Measurements from ENCODE around the gene HAPSTR1.
"Not testable (repeated sequence)": the region's sequence is repeated elsewhere in the genome, so short reads cannot be mapped to it uniquely, and the experiment has no call there.

The HAPSTR1 gene, protein sequence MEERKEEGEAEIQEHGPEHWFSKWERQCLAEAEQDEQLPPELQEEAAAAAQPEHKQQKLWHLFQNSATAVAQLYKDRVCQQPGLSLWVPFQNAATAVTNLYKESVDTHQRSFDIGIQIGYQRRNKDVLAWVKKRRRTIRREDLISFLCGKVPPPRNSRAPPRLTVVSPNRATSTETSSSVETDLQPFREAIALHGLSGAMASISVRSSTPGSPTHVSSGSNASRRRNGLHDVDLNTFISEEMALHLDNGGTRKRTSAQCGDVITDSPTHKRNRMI

DNA sequence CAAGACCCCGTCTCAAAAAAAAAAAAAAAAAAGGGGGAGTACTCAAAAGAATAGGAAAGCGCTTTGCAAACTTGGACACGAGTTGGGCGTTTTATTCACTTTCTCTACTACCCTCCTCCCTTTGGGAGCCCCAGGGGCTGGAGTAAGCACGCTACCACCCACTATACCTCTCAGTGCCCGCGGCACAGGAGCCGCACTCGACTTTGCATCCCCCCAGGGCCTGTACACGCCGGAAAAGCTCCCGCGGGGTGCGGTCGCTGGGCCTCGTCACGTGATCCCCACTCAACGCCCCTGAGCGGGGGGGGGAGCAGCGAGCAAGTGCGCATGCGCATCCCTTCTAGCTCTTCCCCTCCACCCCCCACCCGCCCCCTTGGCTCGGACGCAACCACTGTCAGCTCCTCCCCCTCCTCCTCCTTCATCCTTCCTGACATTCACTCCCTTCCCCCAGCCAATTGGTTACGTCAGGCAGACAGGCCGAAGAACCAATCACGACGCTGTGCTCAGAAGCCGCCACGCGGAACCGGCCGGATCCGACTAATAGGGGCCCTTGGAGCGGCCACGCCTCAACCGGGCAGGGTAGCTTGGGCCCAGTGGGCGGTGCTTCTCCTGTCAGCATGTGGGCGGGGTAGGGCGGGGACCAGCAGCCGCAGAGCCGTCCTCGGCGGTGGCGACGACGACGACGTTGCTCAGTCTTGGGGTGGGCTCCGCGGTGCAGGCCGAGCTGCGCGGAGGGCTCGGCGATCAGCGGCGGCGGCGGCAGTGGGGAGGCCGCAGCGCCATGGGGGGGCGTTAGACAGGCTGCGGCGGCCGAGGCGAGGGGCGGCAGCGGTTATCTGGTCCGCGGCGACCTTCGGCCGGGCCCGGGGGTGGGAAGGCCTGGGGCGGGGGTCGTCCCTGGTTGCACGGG is at the start of gene HAPSTR1:
Gene HAPSTR1, plus strand, starts transcription at position 685 of the 907 bp plus-strand sequence. CDS start 401 bp downstream, outside the sequence.
- peak; percentile 100 for DNase-seq

- DNase-seq = no peak
Observed at GRCh38 chr16:9042533-9042932, 48.9 kb upstream of the HAPSTR1 start.

DNA sequence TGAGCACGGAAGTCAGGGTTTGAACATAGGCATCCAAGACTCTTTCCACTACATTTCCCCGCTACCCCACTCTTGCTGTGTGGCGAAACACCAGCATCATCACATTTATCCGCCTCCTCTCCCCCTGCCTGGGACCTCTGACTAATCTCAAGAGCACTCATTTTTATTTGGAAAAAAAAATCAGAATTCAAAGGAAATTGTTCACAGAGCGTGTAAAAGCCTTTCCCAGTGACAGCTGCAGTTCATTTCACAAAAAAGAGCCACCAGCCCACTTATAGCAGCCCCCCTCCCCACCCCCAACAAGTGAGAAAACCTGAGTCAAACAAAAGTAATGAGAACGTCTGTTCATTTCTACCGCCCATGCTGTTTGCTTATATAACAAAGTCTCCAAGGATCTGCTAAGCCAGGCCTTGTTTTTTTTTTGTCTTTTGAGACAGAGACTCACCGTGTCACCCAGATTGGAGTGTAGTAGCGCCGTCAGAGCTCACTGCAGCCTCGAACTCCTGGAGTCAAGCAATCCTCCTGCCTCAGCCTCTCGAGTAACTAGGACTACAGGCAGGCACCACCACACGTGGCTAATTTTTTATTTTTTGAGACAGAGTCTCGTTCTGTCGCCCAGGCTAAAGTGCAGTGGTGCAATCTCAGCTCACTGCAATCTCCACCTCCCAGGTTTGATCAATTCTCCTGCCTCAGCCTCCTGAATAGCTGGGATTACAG is 48.3 kb upstream of the HAPSTR1 start:
- DNase-seq = peak in 2 of 3 donors; percentile 16 to 41

DNA sequence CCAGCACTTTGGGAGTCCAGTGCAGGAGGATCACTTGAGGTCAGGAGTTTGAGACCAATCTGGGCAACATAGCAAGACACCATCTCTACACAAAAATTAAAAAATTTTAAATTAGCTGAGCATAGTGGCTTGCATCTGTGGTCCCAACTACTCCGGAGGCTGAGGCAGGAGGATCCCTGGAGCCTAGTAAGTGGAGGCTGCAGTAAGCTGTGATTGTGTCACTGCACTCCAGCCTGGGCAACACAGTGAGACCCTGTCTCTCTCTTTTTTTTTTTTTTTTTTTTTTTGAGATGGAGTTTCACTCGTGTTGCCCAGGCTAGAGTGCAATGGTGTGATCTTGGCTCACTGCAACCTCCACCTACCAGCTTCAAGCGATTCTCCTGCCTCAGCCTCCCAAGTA is 45.9 kb upstream of the HAPSTR1 start:
- DNase-seq = not testable (repeated sequence)

GRCh38 chr16:9046667-9047055 is 44.8 kb upstream of the HAPSTR1 start:
- DNase-seq = no peak

GRCh38 chr16:9047689-9048301 is 43.6 kb upstream of the HAPSTR1 start:
- peak; percentile 92 to 99 (median 97) for DNase-seq

GRCh38 chr16:9048302-9048700 is 43.1 kb upstream of the HAPSTR1 start:
- no peak for DNase-seq

- DNase-seq = no peak
Observed at GRCh38 chr16:9049241-9049640, 42.2 kb upstream of the HAPSTR1 start.

GRCh38 chr16:9050102-9050830 is 41.2 kb upstream of the HAPSTR1 start:
- DNase-seq = peak in 2 of 3 donors; percentile 33 to 49

DNA sequence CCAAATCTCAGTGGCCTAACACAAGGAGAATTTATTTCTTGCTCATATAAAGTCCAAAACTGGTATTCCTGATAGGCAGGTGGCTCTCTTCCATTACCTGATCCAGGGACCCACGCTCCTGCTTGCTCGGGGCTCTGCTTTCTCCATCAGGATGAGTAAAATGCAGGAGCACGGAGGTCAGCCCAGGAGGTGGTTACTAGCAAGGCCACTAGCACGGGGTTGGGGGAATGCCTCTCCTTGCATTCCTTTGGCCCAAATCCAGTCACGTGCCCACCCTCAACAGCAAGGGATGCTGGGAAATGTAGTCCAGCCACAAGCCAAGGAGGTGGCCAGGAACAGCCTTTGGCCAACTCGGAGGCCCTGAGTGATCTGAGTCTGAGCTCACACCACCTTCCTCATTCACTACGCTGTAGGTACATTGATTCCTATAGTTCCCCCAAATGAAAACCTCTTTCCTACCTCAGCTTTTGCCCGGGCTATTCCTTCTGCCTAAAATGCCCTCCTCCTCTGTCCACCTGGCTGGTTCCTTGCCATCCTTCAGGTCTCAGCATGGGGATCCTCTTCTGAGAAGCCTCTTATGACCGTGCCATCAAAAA is 38.3 kb upstream of the HAPSTR1 start:
- peak; percentile 64 to 77 (median 73) for DNase-seq

DNA sequence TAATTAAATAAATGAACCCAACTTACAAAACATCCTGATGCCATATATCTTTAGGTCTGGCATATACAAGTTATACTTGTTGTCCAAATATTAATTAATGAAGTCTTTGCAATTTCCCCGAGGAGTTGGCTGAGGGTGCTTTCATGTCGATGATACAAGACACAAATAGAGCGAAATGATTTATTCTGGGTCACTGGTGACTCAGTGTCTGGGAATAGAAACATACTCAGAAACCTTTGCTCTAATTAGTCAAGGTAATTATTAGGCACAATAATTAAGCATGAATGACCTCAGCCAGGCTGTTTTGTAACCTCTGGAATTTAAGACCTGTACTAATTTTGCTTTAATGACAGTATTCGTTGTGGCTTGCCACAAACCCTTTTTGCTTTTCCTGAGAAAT is 37.0 kb upstream of the HAPSTR1 start:
- no peak for DNase-seq

GRCh38 chr16:9055115-9055514 is 36.3 kb upstream of the HAPSTR1 start:
- DNase-seq = no peak

DNA sequence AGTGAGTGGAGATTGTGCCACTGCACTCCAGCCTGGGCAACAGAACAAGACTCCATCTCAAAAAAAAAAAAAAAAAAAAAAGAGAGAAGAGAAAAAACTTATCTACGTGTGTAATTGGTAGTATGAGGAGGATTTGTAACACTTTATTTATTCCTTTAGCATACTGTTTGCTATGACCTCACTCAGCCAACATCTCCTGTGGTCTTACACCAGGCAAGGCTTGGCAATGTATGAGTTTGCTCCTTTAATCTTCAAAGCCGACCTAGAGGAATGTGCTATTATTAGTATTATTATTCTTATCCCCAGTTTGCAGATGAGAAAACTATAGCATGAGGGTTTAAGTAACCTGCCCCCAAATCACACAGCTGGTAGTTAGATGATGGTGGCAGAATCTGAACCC is 35.8 kb upstream of the HAPSTR1 start:
- no peak for DNase-seq

DNA sequence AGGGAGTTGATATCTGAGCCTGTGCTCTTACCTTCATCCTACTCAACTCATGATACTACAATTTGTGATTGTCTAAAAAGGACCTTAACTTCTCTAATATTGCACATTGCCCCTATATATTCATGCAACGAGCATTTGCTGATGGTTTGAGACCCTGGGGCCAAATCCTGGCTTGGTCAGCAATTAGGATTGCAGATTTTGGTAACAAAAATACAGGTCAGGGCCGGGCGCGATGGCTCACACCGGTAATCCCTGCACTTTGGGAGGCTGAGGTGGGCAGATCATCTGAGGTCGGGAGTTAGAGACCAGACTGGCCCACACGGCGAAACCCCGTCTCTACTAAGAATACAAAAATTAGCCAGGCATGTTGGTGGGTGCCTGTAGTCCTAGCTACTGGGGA is 35.4 kb upstream of the HAPSTR1 start:
- DNase-seq = no peak

DNA sequence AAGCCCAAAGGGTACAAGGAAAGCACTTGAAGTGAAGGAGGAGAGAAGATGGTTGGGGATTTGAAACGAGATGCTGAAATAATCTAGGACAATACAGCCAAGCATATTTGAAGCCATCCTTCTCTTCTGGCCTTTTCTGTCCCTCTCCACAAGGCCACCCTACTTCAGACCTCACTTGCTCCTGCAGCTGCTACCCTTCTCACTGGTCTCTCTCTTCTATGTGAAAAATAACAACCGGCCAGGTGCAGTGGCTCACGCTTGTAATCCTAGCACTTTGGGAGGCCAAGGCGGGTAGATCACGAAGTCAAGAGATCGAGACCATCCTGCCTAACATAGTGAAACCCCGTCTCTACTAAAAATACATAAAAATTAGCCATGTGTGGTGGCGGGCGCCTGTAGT is 33.2 kb upstream of the HAPSTR1 start:
- DNase-seq = no peak

- no peak for DNase-seq
Observed at GRCh38 chr16:9060225-9060624, 31.2 kb upstream of the HAPSTR1 start.

DNA sequence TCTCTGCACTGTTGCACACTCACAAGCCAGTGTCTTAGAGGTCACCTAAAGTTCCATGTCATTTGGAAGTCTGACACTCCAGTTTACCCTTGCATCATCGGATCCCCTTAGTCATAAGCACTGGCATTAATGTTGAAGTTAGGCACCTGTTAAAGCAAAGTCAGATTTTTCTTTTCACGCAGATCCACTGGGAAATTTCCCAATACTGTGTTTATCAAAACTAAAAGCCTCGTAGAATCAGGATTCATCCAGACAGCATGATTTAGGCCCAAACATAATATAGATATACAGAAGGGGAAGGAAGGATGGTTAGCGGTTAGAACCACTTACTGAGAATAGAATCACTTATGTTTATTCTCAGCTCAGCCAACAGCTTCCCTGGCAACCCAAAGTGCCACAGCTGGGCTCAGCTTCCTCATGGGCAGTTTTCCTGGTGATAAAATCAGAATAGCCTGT is 30.1 kb upstream of the HAPSTR1 start:
- peak; percentile 52 to 68 (median 65) for DNase-seq

DNA sequence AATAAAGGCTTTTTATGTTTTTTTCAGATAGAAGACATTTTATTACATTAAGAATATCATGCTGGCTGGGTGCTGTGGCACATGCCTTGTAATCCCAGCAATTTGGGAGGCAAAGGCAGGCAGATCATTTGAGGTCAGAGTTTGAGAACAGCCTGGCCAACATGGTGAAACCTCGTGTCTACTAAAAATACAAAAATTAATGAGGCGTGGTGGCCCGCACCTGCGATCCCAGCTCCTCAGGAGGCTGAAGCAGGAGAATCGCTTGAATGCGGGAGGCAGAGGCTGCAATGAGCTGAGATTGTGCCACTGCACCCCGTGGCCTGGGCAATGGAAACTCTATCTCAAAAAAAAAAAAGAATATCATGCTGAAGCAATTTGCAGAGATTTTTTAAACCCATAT is 29.1 kb upstream of the HAPSTR1 start:
- DNase-seq = no peak

GRCh38 chr16:9065077-9065476 is 26.4 kb upstream of the HAPSTR1 start:
- DNase-seq = no peak

- no peak for DNase-seq
Observed at GRCh38 chr16:9068886-9069285, 22.6 kb upstream of the HAPSTR1 start.

DNA sequence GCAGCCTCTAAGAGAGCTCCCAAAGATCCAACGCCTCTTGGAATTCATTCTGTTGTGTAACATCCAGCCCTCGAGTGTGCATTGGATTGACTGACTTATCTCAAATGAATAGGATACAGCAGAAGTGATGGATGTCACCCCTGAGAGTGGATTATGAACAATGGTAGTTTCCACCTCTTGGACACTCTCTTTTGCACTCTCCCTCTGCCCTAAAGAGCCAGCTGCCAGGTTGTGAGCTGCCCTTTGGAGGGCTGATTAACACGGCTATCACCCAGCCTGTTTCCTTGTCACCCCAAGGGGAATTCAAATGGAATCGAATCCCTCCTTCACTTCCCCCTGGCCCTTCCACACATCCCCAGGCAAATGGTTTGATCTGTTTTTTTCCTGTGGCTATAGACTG is 21.2 kb upstream of the HAPSTR1 start:
- no peak for DNase-seq

GRCh38 chr16:9071377-9071776 is 20.1 kb upstream of the HAPSTR1 start:
- no peak for DNase-seq
